Common myeloid progenitor, CD34-positive (primary cell): ENCODE results near the gene KLHL12.
"Not testable (repeated sequence)": the region's sequence is repeated elsewhere in the genome, so short reads cannot be mapped to it uniquely, and the experiment has no call there.

Source experiments
- CTCF ChIA-PET: fragments of 350-600 bp; sonication (Branson Sonifier 250); formaldehyde crosslinking; loops from one replicate; lab custom pipeline; 2021; ENCODE audit warnings: antibody characterized with exemption; lab: Charles Lee
- POLR2A ChIA-PET: fragments of 350-600 bp; sonication (Branson Sonifier 250); formaldehyde crosslinking; loops from one replicate; lab custom pipeline; 2021; ENCODE audit warnings: antibody characterized with exemption; lab: Charles Lee
- DNase-seq, 3 donors: peaks; one replicate each; pipeline versions ENCODE4 v3.0.0 to v3.0.0-alpha.2; 2013
- H3K27ac ChIP-seq, 2 experiments: 1 replicate in 1 of 2; 2 replicates in 1 of 2; pipeline ENCODE4 v1.7.0; 2013; ENCODE audit warnings: inconsistent platforms in 2 of 2, low read length in 2 of 2, mild to moderate bottlenecking in 2 of 2, low read depth in 1 of 2, moderate library complexity in 1 of 2; ENCODE audit not compliant: severe bottlenecking in 2 of 2, insufficient read depth in 1 of 2, poor library complexity in 1 of 2
- H3K27me3 ChIP-seq, 5 experiments: replicated peaks in 2 of 5; 1 replicate in 3 of 5; 2 replicates in 2 of 5; pipeline versions ENCODE4 v1.6.1 to v1.7.0; 2013; ENCODE audit warnings: low read length in 4 of 5, mild to moderate bottlenecking in 2 of 5, moderate library complexity in 2 of 5, inconsistent platforms in 1 of 5; ENCODE audit not compliant: insufficient read depth in 5 of 5, control insufficient read depth in 4 of 5
- H3K36me3 ChIP-seq, 4 experiments: 1 replicate in 2 of 4; 2 replicates in 2 of 4; pipeline versions ENCODE4 v1.6.1 to v1.7.0; 2013; ENCODE audit warnings: low read length in 3 of 4, control low read depth in 1 of 4, mild to moderate bottlenecking in 1 of 4; ENCODE audit not compliant: control insufficient read depth in 4 of 4, insufficient read depth in 4 of 4
- H3K4me1 ChIP-seq, 4 experiments: 1 replicate in 3 of 4; 2 replicates in 1 of 4; pipeline versions ENCODE4 v1.6.1 to v1.7.1; 2013; ENCODE audit warnings: low read length in 3 of 4, mild to moderate bottlenecking in 3 of 4, control low read depth in 1 of 4, inconsistent platforms in 1 of 4, moderate library complexity in 1 of 4; ENCODE audit not compliant: control insufficient read depth in 4 of 4, insufficient read depth in 4 of 4; ENCODE audit errors: control extremely low read depth in 1 of 4
- H3K4me3 ChIP-seq, 7 experiments: 1 replicate in 4 of 7; 2 replicates in 3 of 7; pipeline versions ENCODE4 v1.5.1 to v1.7.0; 2013; ENCODE audit warnings: mild to moderate bottlenecking in 7 of 7, low read length in 6 of 7, moderate library complexity in 6 of 7, inconsistent platforms in 2 of 7, low read depth in 2 of 7, control low read depth in 1 of 7; ENCODE audit not compliant: insufficient read depth in 4 of 7, control insufficient read depth in 1 of 7; ENCODE audit errors: extremely low read depth in 1 of 7
- H3K9me3 ChIP-seq, 5 experiments: 1 replicate in 4 of 5; 2 replicates in 1 of 5; pipeline versions ENCODE4 v1.6.1 to v1.7.1; 2013; ENCODE audit warnings: low read length in 4 of 5, mild to moderate bottlenecking in 2 of 5, inconsistent platforms in 1 of 5, low read depth in 1 of 5, moderate library complexity in 1 of 5; ENCODE audit not compliant: control insufficient read depth in 4 of 5, insufficient read depth in 2 of 5; ENCODE audit errors: control extremely low read depth in 1 of 5
- WGBS: methylation state at CpG from one replicate; pipeline ENCODE4 v1.1.5; 2013; ENCODE audit not compliant: insufficient coverage; 5-methylcytosine and 5-hydroxymethylcytosine counted together

KLHL12 gene

DNA sequence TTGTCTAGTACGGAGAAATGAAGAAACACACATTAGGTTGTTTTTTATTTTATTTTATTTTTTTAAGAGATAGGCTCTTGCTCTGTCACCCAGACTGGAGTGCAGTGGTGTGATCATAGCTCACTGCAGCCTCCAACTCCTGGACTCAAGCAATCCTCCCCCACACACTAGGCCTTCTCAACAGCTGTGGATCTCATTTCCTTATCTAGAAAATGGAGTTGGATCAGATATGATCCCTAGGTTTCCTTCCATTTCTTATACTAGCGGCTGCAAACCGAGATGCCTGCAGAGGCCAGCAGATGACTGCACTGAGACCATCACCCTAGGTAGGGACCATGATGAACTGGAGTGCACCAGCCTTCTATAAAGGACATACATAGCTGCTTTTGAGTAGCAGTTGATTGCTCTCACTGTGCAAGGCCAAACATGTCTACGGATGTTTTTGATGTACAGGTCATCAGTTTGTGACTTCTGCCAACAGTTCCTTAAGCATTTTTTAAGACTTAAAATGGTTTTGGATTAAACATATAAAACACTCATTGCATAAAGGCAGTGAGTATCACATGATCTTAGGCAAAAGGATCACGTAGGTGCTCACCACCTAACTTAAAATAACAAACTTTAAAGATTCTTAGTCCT is 11.4 kb upstream of the KLHL12 start:
- H3K27me3 ChIP-seq, result no peaks in the 10 kb centered on the region
- POLR2A ChIA-PET, result no interaction called here
- no peak overlapping the region for H3K4me3 ChIP-seq
- no peaks in the 10 kb centered on the region for H3K4me1 ChIP-seq
- WGBS, result 90% methylated on average over 3 of the region's 5 CpGs
- no peak for DNase-seq
- CTCF ChIA-PET, result no interaction called here
- H3K36me3 ChIP-seq, result peaks cover 6 to 29% (median 24%) of the 10 kb centered on the region in 4 experiments
- H3K9me3 ChIP-seq, result no peaks in the 10 kb centered on the region
- H3K27ac ChIP-seq, result no peak overlapping the region

DNA sequence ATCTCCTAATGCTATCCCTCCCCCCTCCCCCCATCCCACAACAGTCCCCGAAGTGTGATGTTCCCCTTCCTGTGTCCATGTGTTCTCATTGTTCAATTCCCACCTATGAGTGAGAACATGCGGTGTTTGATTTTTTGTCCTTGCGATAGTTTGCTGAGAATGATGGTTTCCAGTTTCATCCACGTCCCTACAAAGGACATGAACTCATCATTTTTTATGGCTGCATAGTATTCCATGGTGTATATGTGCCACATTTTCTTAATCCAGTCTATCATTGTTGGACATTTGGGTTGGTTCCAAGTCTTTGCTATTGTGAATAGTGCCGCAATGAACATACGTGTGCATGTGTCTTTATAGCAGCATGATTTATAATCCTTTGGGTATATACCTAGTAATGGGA is 9.4 kb upstream of the KLHL12 start:
- peaks cover 0 to 11% (median 8%) of the 10 kb centered on the region in 4 experiments for H3K36me3 ChIP-seq
- H3K4me3 ChIP-seq, H3K9me3 ChIP-seq, H3K27ac ChIP-seq, H3K4me1 ChIP-seq, DNase-seq, H3K27me3 ChIP-seq, CTCF ChIA-PET, POLR2A ChIA-PET: not testable (repeated sequence)
- WGBS, result no CpG with 5 or more reads among the region's 6 CpGs

DNA sequence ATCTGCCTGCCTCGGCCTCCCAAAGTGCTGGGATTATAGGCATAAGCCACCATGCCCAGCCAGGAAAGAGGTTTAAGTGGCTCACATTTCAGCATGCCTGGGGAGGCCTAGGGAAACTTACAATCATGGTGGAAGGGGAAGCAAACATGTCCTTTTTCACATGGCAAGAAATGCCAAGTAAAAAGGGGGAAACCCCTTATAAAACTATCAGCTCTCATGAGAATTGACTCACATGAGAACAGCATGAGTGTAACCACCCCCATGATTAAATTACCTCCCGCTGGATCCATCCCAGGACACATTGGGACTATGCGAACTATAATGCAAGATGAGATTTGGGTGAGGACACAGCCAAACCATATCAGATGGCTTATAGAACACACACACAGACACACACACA is 8.8 kb upstream of the KLHL12 start:
- Histone ChIP-seq H3K36me3 (peaks cover 0 to 5% (median 4%) of the 10 kb centered on the region in 4 experiments), H3K9me3 (no peaks in the 10 kb centered on the region), H3K27me3 (no peaks in the 10 kb centered on the region), H3K4me1 (no peaks in the 10 kb centered on the region), H3K27ac (no peak overlapping the region), H3K4me3 (no peak overlapping the region)
- DNase-seq, result no peak
- 91% methylated on average over 1 of the region's 3 CpGs for WGBS
- ChIA-PET POLR2A (no interaction called here), CTCF (no interaction called here)

DNA sequence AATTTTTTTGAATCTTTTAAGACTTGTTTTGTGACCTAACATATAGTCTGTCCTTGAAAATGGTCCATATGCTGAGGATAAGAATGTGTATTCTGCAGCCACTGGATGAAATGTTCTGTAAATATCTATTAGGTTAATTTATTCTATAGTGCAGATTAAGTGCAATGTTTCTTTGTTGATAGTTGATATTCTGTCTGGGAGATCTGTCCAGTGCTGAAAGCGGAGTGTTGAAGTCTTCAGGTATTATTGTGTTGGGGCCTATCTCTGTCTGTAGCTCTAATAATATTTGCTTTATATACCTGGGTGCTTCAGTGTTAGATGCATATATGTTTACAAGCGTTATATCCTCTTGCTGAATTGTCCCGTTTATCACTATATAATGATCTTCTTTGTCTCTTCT is 7.7 kb upstream of the KLHL12 start:
- Histone ChIP-seq H3K9me3 (no peaks in the 10 kb centered on the region), H3K4me1 (no peaks in the 10 kb centered on the region), H3K36me3 (no peaks in the 10 kb centered on the region), H3K4me3 (no peak overlapping the region), H3K27me3 (no peaks in the 10 kb centered on the region), H3K27ac (no peak overlapping the region)
- no peak for DNase-seq
- ChIA-PET CTCF (interaction anchor here (2.0 kb wide), 1 partner anchor 9 kb away, joined by 5 read pairs; no protein-coding TSS in a partner anchor), POLR2A (no interaction called here)
- 100% methylated on average over 1 of the region's 3 CpGs for WGBS

DNA sequence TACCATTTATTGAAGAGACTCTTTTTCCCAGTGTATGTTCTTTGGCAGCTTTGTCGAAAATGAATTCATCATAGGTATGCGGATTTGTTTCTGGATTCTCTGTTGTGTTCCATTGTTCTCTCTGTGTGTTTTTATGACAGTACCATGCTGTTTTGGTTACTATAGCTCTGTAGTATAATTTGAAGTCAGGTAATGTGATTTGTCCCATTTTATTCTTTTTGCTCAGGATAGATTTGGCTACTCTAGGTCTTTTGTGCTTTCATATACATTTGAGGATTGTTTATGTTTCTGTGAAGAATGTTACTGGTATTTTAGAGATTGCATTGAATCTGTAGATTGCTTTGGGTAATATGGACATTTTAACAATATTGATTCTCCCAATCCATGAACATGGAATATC is 5.4 kb upstream of the KLHL12 start:
- POLR2A ChIA-PET, result no interaction called here
- DNase-seq, result no peak
- CTCF ChIA-PET, result no interaction called here

DNA sequence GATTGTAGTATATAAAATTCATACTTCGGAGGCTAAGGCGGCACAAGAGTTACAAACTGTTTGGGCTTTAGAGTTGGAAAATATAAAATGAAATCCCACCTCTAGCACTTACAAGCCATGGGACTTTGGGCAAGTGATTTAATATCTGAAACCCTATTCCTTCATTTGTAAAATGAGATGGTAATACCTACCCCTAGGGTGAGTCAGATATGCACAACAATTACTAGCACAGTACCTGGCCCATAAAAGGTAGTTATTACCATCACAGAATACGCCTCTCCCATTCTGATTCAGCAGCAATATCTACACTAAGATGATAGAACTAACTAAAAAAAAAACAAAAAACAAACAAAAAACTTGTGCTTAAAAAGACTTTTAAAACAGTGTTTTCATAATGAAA is 3.5 kb downstream of the KLHL12 start:
- peaks cover 0 to 16% (median 6%) of the 10 kb centered on the region in 4 experiments for H3K4me1 ChIP-seq
- no peak overlapping the region for H3K4me3 ChIP-seq
- CTCF ChIA-PET, result interaction anchor here (1.0 kb wide), 2 partner anchors 12 to 42 kb away, joined by 3 read pairs; no protein-coding TSS in a partner anchor
- no peaks in the 10 kb centered on the region for H3K27me3 ChIP-seq
- peaks cover 0 to 30% (median 9%) of the 10 kb centered on the region in 4 experiments for H3K36me3 ChIP-seq
- WGBS, result no CpG with 5 or more reads among the region's 3 CpGs
- DNase-seq, result no peak
- H3K27ac ChIP-seq, result no peak overlapping the region
- POLR2A ChIA-PET, result no interaction called here
- H3K9me3 ChIP-seq, result no peaks in the 10 kb centered on the region

More for the DNA sequence above, 5.4 kb upstream of the KLHL12 start:
- Histone ChIP-seq H3K27me3 (no peaks in the 10 kb centered on the region), H3K27ac (no peak overlapping the region), H3K4me1 (peaks cover 0 to 3% (median 0%) of the 10 kb centered on the region in 4 experiments), H3K9me3 (no peaks in the 10 kb centered on the region), H3K36me3 (no peaks in the 10 kb centered on the region), H3K4me3 (no peak overlapping the region)
- WGBS, result 100% methylated on average over 2 of the region's 2 CpGs

DNA sequence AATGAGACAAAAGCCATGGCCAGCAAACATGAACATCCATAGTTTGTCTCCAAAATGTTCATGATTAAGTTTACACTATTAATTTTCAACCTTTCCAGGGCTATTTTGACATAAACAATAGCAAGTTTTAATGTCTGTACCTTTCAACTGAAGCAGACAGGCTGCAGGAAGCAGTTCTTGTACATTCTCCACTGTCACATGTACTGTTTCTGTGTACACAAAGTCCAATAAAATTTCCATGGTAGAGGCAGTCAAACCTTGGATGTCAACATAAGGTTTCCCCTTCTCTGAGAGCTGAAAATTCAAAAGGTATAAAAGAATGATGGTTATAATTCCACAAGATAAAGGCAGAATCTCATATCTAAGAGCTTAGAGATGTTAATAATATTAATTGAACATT is 7.4 kb downstream of the KLHL12 start:
- H3K36me3 ChIP-seq, result peaks cover 8 to 68% (median 30%) of the 10 kb centered on the region in 4 experiments
- H3K4me3 ChIP-seq, result no peak overlapping the region
- ChIA-PET POLR2A (no interaction called here), CTCF (no interaction called here)
- DNase-seq, result no peak
- H3K4me1 ChIP-seq, result peaks cover 0 to 5% (median 0%) of the 10 kb centered on the region in 4 experiments
- H3K9me3 ChIP-seq, result no peaks in the 10 kb centered on the region
- H3K27ac ChIP-seq, result no peak overlapping the region
- no peaks in the 10 kb centered on the region for H3K27me3 ChIP-seq
